Right ventricle myocardium inferior (tissue), 1 donor: ENCODE data around the gene ST14. TPM values are rescaled to one million over a fixed set of nuclear protein-coding genes. Genes with fewer than 3 reads are reported as not detected.
"Not testable (repeated sequence)": the region's sequence is repeated elsewhere in the genome, so short reads cannot be mapped to it uniquely, and the experiment has no call there.

Experiments used
- ATAC-seq: fragments of 200-7000 bp; cut with Tn5 transposase; one replicate; pipeline ENCODE4 v1.9.1; 2020; ENCODE audit warnings: mild to moderate bottlenecking, moderate library complexity
- DNase-seq: peaks from one replicate; pipeline ENCODE4 v3.0.0; 2021; ENCODE audit errors: missing footprints
- intact Hi-C: fragments of 100-400 bp; cut with DNase I; formaldehyde crosslinking; loops from one replicate; pipeline ENCODE4 v1.11.0; 2022
- total RNA-seq: library from RNA; stranded (reverse); fragmentation: NEBNext Ultra II Directional; extraction: Animal tissue kit (Norgen Biotek cat#: 25700); gene quantifications from one replicate; pipeline ENCODE4 v1.2.1, GENCODE V29; 2021
- donor health status: DM: no; HTN: yes; CAD: no; lungs with severe emphysema.

ST14 gene
- total RNA-seq, 1 donor from 2014 or later = 2.1 TPM

DNA sequence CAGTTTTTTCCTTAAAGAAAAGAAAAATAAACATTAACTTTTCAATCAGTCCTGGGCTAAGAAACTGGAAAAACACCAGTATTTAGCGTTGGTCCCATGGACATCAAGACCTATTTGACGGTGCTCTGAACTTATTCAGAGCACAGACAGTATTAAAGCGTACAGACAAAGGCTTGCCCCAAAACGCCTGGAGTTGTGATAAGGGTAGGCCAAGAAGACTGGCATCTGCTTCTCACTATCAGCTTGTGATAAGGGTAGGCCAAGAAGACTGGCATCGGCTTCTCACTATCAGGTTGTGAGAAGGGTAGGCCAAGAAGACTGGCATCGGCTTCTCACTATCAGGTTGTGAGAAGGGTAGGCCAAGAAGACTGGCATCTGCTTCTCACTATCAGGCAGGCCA, 85.8 kb downstream of the ST14 start:
- intact Hi-C loops = not testable (repeated sequence)

DNA sequence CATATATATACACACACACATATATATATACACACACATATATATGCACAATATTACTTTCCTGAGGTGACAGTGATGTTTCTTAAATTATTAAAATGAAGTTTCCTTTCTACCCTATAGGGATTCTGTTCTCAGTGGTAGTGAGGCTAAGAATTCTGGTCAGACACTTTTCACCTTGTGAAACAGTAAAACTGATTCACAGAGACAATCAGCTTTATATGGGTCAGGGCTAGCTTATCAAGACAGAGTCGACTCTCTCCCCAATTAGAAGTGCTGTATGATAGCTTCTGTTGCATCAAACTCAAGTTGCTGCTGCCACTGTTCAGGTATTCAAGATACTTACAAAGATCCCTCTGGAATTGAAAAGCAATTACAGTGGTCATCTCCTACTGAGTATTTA, 86.7 kb downstream of the ST14 start:
- DNase-seq (no peak), ATAC-seq (no peak)
- intact Hi-C loops = no loop called here

More for the DNA sequence above, 85.8 kb downstream of the ST14 start:
- not testable (repeated sequence) for DNase-seq, ATAC-seq

DNA sequence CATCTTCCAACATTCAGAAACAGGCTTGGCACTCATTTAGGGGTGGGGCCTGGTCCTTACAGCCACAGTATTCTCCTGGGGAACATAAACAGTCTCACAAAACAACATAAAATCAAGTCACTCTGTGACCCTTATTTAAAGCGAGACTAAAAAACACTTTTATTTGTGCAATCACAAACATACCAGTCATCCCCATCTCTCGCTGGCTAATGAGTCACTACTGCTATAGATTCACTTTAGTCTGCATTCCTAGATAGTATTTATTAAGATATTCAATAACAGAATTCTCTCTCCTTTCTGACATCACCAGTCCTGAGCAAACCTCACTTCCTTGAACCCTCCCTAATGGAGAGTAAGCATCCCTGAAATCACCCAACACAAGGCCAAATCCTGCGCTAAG, 87.2 kb downstream of the ST14 start:
- ATAC-seq (no peak), DNase-seq (no peak)
- intact Hi-C loops = no loop called here

DNA sequence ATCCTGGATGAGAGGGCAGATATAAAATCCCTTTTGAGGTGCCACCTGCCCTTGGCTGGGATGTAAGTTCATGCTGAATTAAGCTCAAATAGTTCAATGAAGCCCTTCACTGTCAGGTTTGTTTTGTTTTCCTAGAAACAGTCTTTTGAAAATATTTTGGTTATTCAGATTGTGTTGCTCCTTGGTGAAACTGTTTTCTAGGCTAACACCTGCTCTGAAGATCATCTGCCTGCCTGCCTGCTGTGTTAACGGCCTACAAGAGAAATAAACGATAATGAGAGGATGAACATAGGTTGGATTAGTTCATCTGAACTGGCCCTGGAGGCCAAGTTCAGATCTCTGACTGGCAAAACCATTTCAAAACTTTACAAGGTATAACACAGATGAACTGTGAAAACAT, 87.7 kb downstream of the ST14 start:
- DNase-seq (no peak), ATAC-seq (no peak)
- intact Hi-C loops = no loop called here

DNA sequence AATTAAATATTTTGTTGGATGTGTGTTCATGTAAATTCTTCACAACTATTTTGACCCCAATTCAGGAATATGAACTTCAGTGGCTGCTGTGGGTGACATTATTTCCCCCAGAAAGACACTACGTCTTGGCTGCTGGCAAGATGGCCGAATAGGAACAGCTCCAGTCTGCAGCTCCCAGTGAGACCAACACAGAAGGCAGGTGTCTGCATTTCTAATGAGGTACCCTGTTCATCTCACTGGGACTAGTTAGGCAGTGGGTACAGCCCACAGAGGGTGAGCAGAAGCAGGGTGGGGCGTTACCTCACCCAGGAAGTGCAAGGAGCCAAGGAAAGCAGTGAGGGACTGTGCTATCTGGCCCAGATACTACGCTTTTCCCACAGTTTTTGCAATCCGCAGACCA, 89.8 kb downstream of the ST14 start:
- ATAC-seq = no peak
- intact Hi-C loops = no loop called here
- no peak for DNase-seq

DNA sequence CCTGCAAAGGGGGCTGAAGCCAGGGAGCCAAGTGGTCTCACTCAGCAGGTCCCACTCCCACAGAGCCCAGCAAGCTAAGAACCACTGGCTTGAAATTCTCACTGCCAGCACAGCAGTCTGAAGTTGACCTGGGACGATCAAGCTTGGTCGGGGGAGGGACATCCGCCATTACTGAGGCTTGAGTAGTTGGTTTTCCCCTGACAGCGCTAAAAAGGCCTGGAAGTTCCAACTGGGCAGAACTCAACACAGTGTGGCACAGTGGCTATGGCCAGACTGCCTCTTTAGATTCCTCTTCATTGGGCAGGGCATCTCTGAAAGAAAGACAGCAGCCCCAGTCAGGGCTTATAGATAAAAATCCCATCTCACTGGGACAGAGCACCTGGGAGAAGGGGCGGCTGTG, 90.3 kb downstream of the ST14 start:
- ATAC-seq, intact Hi-C loops, DNase-seq: not testable (repeated sequence)

DNA sequence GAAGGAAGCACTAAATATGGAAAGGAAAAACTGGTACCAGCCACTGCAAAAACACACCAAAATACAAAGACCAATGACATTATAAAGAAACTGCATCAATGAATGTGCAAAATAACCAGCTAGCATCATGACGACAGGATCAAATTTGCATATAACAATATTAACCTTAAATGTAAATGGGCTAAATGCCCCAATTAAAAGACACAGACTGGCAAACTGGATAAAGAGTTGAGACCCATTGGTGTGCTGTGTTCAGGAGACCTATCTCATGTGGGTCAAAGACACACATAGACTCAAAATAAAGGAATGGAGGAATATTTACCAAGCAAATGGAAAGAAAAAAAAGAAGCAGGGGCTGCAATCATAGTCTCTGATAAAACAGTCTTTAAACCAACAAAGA, 92.2 kb downstream of the ST14 start:
- intact Hi-C loops, ATAC-seq, DNase-seq: not testable (repeated sequence)

Other genes starting within 250 kb of the ST14 start
- 6.6 TPM for gene PRDM10, start 156.9 kb upstream of the ST14 start, total RNA-seq
- 285 TPM for gene APLP2, start 89.9 kb upstream of the ST14 start, total RNA-seq
- gene ZBTB44, start 155.1 kb downstream of the ST14 start, total RNA-seq = 41.5 TPM